ENCODE data around the gene MIOX.
A peak's percentile ranks its signal among the peaks of the same experiment; 100 is the strongest.

The MIOX gene

GRCh38 chr22:50486561-50487289 lies at the start of gene MIOX:
Gene MIOX, plus strand, starts transcription at chr22:50486859. Its CDS starts 39 bp downstream, at chr22:50486898.
- no peaks in the 10 kb centered on the region for H3K9me3 Mint-ChIP-seq
- no peaks in the 10 kb centered on the region for H3K36me3 Mint-ChIP-seq (ENCODE audit: low read depth)
- peaks cover 10% of the 10 kb centered on the region for H3K4me1 Mint-ChIP-seq (ENCODE audit: low read depth)
- H3K4me3 Mint-ChIP-seq = peak within 1 kb of the TSS; percentile 16
- H3K27ac Mint-ChIP-seq = no peak within 1 kb of the TSS
- H3K27me3 Mint-ChIP-seq (ENCODE audit: low read depth) = no peaks in the 10 kb centered on the region

GRCh38 chr22:50437511-50438304 lies 49.0 kb upstream of the MIOX start:
- Mint-ChIP-seq H3K4me1 (ENCODE audit: low read depth) (no peaks in the 10 kb centered on the region), H3K27me3 (ENCODE audit: low read depth) (no peaks in the 10 kb centered on the region), H3K36me3 (ENCODE audit: low read depth) (peaks cover 9% of the 10 kb centered on the region), H3K9me3 (no peaks in the 10 kb centered on the region), H3K4me3 (no peak overlapping the region), H3K27ac (no peak overlapping the region)

- Mint-ChIP-seq H3K4me3 (no peak overlapping the region), H3K27ac (no peak overlapping the region), H3K27me3 (ENCODE audit: low read depth) (no peaks in the 10 kb centered on the region), H3K4me1 (ENCODE audit: low read depth) (peaks cover 2% of the 10 kb centered on the region), H3K36me3 (ENCODE audit: low read depth) (peaks cover 13% of the 10 kb centered on the region), H3K9me3 (no peaks in the 10 kb centered on the region)
Observed at GRCh38 chr22:50438305-50439275, 48.1 kb upstream of the MIOX start.

DNA sequence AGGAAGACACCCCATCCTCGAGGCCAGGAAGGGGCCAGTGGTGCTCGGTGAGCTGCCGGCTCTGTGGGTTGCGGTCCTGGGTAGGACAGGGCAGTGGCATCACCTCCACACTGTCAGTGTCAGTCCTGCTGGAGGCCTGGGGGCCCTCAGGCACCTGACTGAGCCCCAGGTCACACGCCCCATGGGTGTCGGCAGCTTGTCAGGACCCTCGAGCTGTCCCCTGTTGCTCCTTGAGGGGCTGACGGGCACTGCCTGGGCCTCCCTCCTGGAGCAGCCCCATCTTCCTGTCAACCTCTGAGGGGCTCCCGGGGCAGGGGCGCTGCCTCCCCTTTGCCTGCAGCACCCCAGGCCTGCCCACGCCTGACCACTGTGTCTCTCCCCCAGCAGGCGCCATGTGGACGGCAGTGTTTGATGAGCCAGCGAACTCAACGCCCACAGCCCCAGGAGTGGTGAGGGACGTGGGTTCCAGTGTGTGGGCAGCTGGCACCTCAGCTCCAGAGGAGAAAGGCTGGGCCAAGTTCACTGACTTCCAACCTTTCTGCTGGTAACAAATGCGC lies 47.3 kb upstream of the MIOX start:
- Mint-ChIP-seq H3K27me3 (ENCODE audit: low read depth) (no peaks in the 10 kb centered on the region), H3K9me3 (no peaks in the 10 kb centered on the region), H3K27ac (no peak overlapping the region), H3K36me3 (ENCODE audit: low read depth) (peaks cover 13% of the 10 kb centered on the region), H3K4me1 (ENCODE audit: low read depth) (peaks cover 2% of the 10 kb centered on the region), H3K4me3 (no peak overlapping the region)

DNA sequence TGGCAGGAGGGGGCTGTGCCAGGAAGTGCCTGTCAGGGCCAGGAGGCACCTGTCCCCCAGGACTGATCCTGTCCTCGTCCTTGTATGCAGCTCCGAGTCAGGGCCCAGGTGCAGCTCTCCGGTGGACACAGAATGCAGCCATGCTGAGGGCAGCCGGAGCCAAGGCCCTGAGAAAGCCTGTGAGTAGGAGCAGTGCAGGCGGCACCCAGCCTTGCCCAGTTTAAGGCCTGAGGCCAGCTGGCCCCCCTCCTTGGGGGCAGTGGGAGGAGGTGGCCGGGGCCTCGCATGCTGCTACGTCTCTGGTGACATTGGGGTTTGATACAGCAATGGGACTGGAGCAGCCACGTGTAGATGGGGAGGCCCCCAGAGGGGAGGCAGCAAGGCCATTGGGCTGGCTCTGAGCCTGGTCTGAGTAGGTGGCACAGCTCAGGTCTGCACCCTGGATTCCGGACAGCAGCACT lies 46.8 kb upstream of the MIOX start:
- Mint-ChIP-seq H3K27me3 (ENCODE audit: low read depth) (no peaks in the 10 kb centered on the region), H3K4me3 (no peak overlapping the region), H3K4me1 (ENCODE audit: low read depth) (peaks cover 2% of the 10 kb centered on the region), H3K9me3 (no peaks in the 10 kb centered on the region), H3K36me3 (ENCODE audit: low read depth) (peaks cover 13% of the 10 kb centered on the region), H3K27ac (no peak overlapping the region)

DNA sequence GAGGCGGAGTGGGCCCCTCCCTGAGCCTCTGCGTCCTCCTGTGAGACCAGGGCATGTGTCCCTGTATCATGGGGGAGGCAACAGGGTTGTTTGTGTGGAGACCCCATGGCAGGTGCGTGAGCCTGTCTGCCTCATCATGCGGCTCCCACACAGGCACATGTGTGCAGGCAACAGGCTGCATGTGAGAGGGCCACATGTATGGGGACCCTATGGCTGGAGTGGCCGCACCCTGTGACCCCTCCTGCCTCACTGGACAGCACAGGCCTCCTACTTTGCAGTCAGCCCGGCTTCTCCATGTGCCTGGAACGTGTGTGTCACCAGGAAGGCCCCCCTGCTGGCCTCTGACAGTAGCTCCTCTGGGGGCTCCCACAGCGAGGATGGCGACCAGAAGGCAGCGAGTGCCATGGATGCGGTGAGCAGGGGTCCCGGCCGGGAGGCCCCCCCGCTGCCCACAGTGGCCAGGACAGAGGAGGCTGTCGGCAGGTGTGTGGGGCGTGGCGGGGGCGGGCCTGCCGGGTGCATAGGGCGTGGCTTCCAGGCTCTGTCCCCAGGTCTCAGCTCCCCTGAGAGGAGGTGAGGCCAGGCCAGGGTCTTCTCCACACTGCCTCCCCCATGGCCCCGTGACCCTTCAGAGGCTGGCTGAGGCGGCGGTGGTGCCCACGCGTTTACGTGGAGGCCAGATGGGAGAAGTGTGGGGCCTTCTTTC lies 46.0 kb upstream of the MIOX start:
- Mint-ChIP-seq H3K36me3 (ENCODE audit: low read depth) (peaks cover 9% of the 10 kb centered on the region), H3K27me3 (ENCODE audit: low read depth) (no peaks in the 10 kb centered on the region), H3K4me1 (ENCODE audit: low read depth) (peaks cover 2% of the 10 kb centered on the region), H3K4me3 (no peak overlapping the region), H3K27ac (no peak overlapping the region), H3K9me3 (no peaks in the 10 kb centered on the region)

DNA sequence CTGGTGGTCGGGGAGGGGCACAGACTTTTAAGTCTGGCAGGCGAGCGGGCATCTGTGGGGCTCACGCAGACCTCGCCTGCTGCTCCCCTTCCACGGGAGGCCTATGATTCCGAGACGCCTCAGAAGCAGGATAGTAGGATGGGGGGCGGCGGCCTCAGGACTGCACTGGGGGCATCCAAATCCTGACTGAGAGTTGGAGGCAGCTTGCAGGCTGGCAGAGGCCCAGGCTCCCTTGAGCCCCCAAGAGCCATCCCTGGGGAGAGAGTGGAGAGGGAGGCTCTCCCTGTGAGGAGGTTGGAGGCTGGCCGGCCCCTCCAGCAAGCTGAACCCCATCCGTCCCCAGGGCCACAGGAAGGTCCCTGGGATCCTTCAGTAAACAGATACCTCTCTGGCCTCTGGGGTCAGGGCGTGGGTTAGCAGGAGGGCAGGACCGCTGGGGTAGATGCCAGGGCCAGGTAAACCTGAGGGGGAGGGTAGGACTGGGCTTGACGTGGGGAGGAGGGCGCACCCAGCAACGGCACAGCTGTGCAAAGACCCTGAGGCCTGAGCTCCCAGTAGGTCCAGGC lies 45.1 kb upstream of the MIOX start:
- H3K27ac Mint-ChIP-seq = no peak overlapping the region
- H3K9me3 Mint-ChIP-seq = no peaks in the 10 kb centered on the region
- H3K4me3 Mint-ChIP-seq = no peak overlapping the region
- H3K4me1 Mint-ChIP-seq (ENCODE audit: low read depth) = peaks cover 2% of the 10 kb centered on the region
- H3K27me3 Mint-ChIP-seq (ENCODE audit: low read depth) = no peaks in the 10 kb centered on the region
- H3K36me3 Mint-ChIP-seq (ENCODE audit: low read depth) = peaks cover 11% of the 10 kb centered on the region

GRCh38 chr22:50443197-50443596 lies 43.5 kb upstream of the MIOX start:
- Mint-ChIP-seq H3K27me3 (ENCODE audit: low read depth) (no peaks in the 10 kb centered on the region), H3K9me3 (no peaks in the 10 kb centered on the region), H3K4me1 (ENCODE audit: low read depth) (peaks cover 2% of the 10 kb centered on the region), H3K36me3 (ENCODE audit: low read depth) (peaks cover 14% of the 10 kb centered on the region), H3K27ac (peak overlapping the region; percentile 36), H3K4me3 (no peak overlapping the region)

- no peaks in the 10 kb centered on the region for H3K9me3 Mint-ChIP-seq
- peaks cover 21% of the 10 kb centered on the region for H3K36me3 Mint-ChIP-seq (ENCODE audit: low read depth)
- H3K27me3 Mint-ChIP-seq (ENCODE audit: low read depth) = no peaks in the 10 kb centered on the region
- no peak overlapping the region for H3K4me3 Mint-ChIP-seq
- no peak overlapping the region for H3K27ac Mint-ChIP-seq
- H3K4me1 Mint-ChIP-seq (ENCODE audit: low read depth) = peaks cover 2% of the 10 kb centered on the region
Observed at GRCh38 chr22:50443801-50444625, 42.6 kb upstream of the MIOX start.

GRCh38 chr22:50444663-50445062 lies 42.0 kb upstream of the MIOX start:
- Mint-ChIP-seq H3K4me3 (no peak overlapping the region), H3K9me3 (no peaks in the 10 kb centered on the region), H3K36me3 (ENCODE audit: low read depth) (peaks cover 26% of the 10 kb centered on the region), H3K27ac (no peak overlapping the region), H3K4me1 (ENCODE audit: low read depth) (peaks cover 2% of the 10 kb centered on the region), H3K27me3 (ENCODE audit: low read depth) (no peaks in the 10 kb centered on the region)

GRCh38 chr22:50445071-50445879 lies 41.4 kb upstream of the MIOX start:
- Mint-ChIP-seq H3K27ac (no peak overlapping the region), H3K9me3 (no peaks in the 10 kb centered on the region), H3K4me3 (no peak overlapping the region)

More at GRCh38 chr22:50445071-50445879, 41.4 kb upstream of the MIOX start:
- peaks cover 2% of the 10 kb centered on the region for H3K4me1 Mint-ChIP-seq (ENCODE audit: low read depth)
- no peaks in the 10 kb centered on the region for H3K27me3 Mint-ChIP-seq (ENCODE audit: low read depth)
- H3K36me3 Mint-ChIP-seq (ENCODE audit: low read depth) = peaks cover 25% of the 10 kb centered on the region

Measured in T-helper 1 cell treated with Interleukin-12 subunit alpha and Interleukin-12 subunit beta and Interleukin-4 antibody, amounts not matched to agents 30 μg/mL and 1 μg/mL, for 36 hours (primary cell).